ENCODE data around the gene OSBPL10. TPM values are rescaled to one million over a fixed set of nuclear protein-coding genes. Genes with fewer than 3 reads are reported as not detected.
A peak's percentile ranks its signal among the peaks of the same experiment; 100 is the strongest.
"Not testable (repeated sequence)": the region's sequence is repeated elsewhere in the genome, so short reads cannot be mapped to it uniquely, and the experiment has no call there.

OSBPL10 gene, protein sequence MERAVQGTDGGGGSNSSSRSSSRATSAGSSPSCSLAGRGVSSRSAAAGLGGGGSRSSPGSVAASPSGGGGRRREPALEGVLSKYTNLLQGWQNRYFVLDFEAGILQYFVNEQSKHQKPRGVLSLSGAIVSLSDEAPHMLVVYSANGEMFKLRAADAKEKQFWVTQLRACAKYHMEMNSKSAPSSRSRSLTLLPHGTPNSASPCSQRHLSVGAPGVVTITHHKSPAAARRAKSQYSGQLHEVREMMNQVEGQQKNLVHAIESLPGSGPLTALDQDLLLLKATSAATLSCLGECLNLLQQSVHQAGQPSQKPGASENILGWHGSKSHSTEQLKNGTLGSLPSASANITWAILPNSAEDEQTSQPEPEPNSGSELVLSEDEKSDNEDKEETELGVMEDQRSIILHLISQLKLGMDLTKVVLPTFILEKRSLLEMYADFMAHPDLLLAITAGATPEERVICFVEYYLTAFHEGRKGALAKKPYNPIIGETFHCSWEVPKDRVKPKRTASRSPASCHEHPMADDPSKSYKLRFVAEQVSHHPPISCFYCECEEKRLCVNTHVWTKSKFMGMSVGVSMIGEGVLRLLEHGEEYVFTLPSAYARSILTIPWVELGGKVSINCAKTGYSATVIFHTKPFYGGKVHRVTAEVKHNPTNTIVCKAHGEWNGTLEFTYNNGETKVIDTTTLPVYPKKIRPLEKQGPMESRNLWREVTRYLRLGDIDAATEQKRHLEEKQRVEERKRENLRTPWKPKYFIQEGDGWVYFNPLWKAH
- total RNA-seq (2014; rRNA removed; shearing (Covaris generic)), result 4.8 and 14.0 TPM in 2 replicates

DNA sequence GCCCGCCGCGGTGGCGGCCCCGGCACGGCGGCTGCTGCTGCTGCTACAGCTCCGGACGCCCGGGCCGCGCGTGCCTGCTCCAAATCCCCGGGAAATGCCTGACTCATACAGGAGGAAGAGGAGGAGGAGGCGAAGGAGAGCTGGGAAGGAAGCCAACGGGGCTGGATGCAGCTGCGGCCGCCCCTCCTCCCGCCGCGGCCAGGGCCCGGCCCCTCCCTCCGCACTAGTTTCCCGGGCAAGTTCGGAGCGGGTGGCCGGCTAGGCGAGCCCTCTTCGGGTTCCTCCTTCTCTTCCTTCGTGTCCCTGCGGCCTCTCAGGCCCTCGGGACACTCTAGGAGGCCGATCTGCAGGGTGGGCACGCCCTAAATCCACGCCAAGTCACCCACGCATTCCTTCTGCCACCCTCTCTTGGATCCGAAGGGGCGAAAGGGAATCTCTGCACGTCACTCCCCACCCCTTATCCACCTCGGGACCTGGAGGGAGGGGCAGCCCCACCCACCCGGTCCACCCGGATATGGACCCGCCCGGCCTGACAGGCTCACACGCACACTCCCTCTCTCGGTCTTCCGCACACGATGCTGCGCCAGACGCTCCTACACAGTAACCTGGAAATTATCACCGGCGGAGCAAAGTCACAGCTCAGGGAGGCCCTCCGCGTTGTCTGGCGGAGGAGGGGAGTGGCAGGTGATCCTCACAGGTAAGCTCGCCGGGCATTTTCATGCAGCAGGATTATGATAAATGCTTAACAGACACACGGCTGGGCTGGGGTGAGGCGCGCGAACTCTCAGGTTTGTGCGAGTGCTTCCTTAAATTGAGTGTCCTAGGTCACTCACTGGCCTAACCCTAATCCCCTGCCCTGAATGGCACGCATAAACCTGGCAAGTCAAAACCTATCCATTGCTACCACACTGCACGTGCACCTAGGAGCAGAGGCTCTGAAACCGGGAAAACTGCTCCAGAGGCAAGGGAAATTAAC lies at the start of gene OSBPL10, which contains the start of gene ZNF860:
TSS of gene OSBPL10 (minus strand) at position 57 of the 976 bp plus-strand sequence. CDS start 83 bp downstream, outside the sequence.
TSS of gene ZNF860 (plus strand) at position 545 of the 976 bp plus-strand sequence. CDS start 7,330 bp downstream, outside the sequence.
- DNase-seq (ENCODE audit: low read depth), result peak; percentile 91

DNA sequence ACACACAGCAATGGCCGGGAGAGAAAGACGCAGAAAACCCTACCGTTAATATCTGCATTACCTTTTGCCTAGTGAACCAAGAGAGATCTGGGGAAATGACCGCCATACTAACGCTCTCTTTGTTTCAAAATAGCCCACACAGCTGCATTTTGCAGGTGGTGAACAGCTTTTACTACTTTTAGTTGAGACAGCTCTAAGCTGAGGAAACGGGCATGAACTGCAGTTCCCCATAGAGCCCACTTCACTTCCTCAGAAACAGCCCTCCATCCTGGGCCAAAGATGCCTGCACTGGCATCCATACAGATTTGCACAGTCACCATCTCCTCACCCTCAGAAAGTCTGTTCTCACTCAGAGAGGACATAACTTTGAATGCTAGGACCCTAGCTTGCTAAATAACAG lies 45.5 kb upstream of the OSBPL10 start:
- DNase-seq (ENCODE audit: low read depth), result no peak

DNA sequence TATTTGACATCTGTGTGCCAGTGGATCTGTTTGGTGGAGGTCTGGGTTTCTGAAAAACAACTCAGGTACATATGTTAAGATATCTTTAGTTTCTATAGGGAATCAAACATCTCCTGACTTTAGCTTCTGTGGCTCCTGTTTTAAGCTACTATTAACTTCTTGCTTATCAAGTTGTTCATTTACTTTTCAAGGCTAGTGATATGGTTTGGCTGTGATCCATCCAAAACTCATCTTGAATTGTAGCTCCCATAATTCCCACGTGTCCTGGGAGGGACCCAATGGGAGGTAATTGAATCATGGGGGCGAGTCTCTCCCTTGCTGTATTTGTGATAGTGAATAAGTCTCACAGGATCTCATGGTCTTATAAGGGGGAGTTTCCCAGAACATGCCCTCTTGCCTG lies 41.9 kb upstream of the OSBPL10 start:
- no peak for DNase-seq (ENCODE audit: low read depth)

DNA sequence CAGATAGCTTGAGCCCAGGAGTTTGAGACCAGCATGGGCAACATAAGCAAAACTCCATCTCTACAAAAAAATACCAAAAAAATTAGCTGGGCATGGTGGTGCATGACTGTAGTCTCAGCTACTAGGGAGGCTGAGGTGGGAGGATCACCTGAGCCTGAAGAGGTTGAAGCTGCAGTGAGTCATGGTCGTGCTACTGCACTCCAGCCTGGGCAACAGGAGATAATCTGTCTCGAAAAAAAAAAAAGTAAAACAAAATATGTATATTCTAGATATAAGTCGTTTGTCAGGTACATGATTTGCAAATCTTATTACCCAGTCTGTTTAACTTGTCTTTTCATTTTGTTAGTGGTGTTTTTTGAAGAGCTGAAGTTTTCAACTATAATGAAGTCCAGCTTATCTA lies 40.7 kb upstream of the OSBPL10 start:
- no peak for DNase-seq (ENCODE audit: low read depth)

DNA sequence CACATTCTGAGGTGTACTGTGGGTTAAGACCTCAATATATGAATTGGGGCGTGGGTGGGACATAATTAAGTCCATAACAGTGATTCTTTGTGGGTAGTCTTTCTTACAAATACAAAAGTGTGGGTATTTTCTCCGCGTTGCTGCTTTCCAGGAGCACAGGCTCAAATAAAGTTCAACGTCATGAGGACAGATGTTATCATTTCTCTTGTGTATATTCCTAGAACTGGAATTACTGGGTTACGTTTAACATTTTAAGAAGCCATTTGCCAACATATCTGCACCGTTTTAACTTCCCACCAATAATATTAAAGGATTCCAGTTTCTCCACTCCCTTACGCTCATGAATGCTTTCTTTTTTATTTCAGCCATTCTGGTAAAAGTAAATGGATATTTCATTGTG lies 40.1 kb upstream of the OSBPL10 start:
- no peak for DNase-seq (ENCODE audit: low read depth)

DNA sequence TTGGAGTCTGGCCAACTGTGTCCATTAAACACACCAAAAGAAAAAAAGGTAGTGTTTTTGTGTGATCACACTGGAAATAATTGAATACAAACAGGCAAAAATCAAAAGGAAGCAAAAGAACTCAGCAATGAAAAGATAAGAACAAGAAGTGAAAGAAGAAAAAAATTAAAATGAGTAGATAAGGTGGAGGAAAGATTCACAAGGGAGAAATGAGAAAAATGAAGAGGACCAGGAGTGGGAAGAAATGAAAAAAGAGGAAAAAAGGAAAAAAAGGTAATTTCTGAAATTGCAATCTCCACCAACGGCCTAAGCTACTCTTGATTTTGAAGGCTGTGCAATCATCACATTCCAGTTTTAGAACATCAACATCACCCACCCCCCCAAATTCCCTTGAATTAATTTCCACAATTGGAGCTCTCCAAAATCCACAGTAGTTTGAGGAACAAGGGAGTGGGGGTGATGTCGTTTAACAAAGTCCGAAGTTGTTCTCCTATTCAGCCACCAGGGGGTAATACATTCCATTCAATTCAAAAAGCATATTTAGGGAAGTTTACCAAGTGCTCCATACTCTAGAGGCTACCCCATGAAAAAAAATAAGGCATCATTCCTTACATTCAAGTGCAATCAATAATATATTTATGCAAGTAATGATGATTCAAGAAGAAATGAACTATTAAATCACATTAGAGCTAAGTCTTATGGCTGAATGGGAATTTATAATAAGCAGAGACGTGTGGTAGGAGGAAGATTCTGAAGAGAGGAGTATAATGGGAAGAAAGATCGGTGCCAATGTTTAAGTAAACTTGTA lies 37.9 kb upstream of the OSBPL10 start:
- peak; percentile 19 for DNase-seq (ENCODE audit: low read depth)

DNA sequence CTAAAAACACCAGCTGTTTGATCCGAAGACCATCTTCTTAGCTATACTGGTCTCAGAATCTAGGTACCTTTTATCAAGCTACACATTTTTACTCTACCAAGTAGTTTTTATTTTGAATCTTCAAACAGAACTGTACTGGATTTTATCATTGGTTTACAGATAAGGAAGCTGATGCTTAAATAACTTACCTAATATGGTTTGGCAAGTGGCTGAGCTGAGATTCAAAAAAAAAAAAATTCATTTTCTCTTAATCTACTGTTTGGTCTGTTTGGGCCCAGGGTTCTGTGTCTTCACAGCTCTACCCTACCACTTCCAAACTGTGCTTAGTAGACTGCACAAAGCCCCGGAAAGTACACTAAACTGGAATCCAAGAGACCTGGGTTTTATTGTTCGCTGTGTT lies 36.2 kb upstream of the OSBPL10 start:
- DNase-seq (ENCODE audit: low read depth), result no peak

DNA sequence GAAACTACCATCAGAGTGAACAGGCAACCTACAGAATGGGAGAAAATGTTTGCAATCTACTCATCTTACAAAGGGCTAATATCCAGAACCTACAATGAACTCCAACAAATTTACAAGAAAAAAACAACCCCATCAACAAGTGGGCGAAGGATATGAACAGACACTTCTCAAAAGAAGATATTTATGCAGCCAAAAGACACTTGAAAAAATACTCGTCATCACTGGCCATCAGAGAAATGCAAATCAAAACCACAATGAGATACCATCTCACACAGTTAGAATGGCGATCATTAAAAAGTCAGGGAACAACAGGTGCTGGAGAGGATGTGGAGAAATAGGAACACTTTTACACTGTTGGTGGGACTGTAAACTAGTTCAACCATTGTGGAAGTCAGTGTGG lies 34.6 kb upstream of the OSBPL10 start:
- not testable (repeated sequence) for DNase-seq (ENCODE audit: low read depth)

DNA sequence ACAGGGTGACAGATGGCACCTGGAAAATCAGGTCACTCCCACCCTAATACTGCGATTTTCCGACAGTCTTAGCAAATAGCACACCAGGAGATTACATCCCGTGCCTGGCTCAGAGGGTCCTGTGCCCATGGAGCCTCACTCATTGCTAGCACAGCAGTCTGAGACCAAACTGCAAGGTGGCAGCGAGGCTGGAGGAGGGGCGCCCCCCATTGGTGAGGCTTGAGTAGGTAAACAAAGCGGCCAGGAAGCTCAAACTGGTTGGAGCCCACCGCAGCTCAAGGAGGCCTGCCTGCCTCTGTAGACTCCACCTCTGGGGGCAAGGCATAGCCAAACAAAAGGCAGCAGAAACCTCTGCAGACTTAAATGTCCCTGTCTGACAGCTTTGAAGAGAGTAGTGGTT lies 29.6 kb upstream of the OSBPL10 start:
- DNase-seq (ENCODE audit: low read depth), result not testable (repeated sequence)

DNA sequence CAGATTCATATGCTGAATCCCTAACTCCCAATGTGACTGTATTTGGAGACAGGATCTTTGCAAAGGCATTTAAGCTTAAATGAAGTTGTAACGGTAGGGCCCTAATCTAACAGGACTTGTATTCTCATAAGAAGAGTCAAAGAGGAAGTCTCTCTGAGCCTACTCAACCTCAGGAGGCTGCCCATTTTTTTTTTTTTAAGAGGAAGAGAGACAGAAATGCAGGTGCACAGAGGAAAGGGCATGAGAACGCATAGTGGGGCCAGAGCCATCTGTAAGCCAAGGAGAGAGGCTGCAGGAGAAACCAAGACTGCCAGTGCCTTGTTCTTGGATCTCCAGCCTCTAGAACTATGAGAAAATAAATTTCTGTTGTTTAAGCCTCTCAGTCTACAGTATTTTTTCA lies 28.9 kb upstream of the OSBPL10 start:
- DNase-seq (ENCODE audit: low read depth), result no peak

DNA sequence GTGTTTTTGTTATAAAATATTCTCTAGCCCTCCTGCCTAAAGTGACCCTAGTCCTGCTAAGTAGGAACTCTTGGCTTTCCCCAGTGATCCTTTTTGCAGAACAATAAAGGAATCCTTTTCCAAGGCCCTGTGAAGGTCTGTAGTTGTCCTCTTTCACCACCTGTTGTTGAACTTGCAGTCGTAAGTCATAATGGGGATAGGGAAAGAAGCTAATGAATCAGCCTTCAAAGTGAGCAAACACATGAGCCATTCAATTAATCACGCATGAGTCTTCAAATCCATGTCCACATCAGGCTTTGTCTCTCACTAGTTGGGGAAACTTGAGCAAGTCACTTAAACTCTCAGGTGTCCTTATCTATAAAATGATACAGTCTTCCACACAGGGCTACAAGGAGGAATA lies 28.0 kb upstream of the OSBPL10 start:
- peak; percentile 6 for DNase-seq (ENCODE audit: low read depth)

DNA sequence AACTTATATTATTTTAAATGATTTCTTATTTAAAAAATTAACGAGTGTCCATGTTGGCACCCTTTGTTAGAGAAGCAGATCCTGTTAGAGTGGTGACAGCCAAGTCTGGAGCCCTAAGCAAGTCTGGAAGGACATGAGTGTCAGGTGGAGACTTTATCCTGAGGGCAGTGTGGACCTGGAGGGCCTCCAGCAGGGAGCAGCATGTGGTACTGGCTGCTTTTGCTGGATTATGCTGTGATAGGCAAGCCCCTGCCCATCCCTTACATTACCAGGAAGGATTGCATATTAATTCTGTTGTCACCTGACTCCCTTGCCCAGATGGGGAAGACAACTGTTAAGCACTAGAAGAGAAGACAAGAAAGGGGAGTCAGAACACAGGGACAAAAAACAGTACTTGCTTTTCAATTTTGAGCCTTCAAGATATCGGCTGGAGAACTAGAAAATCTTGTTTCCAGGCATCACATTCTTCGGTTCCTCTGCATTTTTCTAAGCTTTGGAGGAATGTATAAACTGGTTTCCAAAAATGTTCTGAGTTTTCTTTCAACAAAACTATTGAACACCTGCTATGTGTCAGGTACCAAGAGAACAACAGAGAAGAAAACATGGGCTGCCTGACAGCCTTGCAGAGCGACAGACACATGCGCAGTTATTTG lies 23.2 kb upstream of the OSBPL10 start:
- no peak for DNase-seq (ENCODE audit: low read depth)

DNA sequence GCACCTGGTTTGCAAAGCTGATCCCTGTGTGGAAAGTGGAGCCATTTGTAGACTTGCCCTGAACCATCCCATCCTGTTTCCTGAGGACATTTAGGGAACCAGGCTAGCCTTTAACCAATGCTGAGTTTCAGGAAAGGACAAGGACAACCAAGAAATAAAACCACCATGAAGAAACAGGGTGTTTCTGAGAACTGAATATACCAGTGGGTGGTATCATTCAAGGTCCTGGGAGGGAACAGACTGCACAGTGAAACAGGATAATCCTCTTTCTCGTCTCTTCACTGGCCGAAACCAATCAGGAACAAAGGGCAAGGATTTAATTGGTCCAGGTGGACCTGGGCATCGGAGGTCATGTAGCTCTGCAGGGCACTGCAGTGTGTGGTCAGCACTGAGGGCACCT lies 22.3 kb upstream of the OSBPL10 start:
- DNase-seq (ENCODE audit: low read depth), result no peak

DNA sequence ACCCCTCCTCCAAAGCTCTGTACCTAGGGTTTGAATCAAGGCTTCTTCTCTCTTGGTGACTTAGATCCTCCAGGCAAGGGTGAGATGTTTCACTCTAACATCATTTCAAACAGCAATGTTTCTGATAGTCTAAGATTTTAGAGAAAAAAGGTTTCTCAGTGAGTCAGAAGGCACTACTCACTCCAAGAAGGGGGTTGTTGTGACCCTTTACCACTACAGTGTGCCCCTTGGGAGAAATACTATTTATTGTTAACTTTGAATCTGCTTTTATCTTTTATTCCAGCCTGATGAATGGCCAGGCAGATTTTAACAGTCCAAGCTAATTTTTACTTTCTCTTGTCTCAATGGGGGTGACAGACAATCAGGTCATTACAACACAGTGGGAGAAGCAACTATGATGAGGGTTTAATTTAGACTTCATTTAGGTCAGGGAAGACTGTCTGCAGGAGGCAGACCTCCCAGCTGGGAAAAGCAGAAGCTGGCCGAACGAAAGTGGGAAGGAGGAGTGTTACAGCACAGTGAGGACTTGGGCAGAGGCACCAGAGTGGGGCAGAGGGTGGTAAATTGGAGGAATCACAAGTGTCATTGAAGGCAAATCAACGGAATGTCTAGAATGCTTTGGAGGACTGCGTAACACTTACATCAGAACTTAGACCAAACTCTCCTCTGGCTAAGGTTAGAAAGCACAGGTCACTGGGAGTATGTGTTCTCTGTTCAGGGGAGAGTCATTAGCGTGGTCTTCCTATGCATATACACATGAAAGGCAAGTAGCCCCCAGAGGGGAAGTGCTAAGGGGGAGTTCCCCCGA lies 21.7 kb upstream of the OSBPL10 start:
- DNase-seq (ENCODE audit: low read depth), result no peak

DNA sequence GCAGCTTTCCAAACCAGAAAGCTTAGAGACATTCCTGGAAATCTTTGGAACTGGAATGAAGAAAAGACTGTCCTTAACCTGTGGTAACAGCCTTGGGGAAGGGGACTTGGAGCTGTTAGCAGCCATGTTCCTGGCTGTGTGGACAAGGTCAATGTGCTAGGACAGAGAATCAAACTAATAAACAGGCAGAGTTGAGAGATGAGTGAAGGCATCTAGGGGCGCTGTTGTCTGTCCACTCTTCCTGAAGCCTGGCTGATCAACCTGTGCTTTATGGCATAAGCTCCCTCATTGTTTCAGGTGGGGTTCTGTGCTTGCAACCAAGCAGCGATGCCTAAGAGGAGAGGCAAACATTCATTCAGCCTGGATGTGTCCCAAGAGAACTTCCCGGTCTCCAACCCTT lies 19.8 kb upstream of the OSBPL10 start:
- DNase-seq (ENCODE audit: low read depth), result no peak

DNA sequence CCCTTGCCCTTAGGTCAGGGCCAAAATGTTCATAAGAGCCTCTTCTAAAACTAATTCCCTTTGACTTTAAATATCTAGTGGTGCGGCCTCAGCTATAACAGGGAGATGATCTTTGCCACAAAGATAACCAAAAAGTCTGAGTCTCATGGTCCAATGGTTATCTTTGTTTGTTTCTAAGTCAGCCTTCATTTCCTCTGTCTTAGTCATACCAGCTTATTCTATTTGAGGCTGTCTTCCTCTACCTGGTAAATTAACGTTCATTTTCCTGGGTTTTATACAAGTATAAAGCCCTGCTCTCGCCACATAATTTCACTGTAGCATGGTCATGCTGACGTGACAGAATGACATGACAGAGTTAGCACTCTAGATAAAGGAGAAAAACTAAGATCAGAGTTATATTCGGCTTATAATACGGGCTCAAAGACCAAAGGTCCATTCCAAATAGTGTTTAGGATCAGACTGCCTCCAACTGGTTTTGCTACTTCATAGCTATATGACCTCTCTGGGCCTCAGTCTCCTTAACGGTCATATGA lies 18.9 kb upstream of the OSBPL10 start:
- DNase-seq (ENCODE audit: low read depth), result no peak

DNA sequence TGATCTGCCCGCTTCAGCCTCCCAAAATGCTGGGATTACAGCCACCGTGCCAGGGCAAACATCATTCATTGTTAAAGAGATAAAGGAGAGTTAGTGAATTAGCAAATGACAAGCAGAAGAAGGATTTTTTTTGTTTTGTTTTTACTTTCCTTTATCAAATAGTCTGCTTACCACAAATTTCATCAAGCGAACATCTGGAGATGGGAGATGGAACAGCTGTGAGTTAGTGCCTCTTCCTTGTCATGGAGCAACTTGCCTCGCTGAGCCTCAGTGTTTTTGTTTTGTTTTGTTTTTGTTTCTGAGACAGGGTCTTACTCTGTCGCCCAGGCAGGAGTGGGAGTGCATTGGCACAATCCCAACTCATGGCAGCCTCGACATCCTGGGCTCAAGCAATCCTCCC lies 16.4 kb upstream of the OSBPL10 start:
- DNase-seq (ENCODE audit: low read depth), result no peak

DNA sequence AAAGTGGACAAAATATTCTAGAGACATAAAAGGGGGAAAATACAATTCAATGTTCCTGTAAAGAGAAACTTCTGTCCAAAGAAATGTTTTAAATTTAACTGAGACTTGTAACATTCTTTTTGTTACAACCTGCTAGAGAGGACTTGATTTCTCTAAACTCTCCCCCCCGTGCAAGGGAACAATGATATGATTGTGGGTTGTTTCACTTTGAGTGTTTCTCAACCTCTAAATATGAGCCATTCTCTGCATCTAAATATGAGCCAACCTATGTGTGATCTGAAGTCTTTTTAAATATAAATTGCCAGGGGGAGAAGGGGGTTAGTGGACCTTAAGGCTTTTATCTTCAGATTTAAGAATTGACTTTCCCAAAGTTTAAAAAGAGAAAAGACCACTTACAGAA lies 15.1 kb upstream of the OSBPL10 start:
- no peak for DNase-seq (ENCODE audit: low read depth)

DNA sequence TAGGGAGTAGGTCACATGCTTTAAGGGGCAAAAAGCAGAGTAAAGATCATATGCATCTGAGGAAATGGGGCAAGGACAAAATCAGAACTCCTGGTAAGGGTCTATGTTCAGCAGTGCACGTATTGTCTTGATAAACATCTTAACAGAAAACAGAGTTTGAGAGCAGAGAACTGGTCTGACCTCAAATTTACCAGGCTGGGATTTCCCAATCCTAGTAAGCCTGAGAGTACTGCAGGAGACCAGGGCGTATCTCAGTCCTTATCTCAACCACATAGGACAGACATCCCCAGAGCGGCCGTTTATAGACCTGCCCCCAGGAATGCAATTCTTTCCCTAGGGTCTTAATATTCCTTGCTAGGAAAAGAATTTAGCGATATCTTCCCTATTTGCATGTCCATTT lies 14.0 kb upstream of the OSBPL10 start:
- not testable (repeated sequence) for DNase-seq (ENCODE audit: low read depth)
